Nephron (organoid): ENCODE data around the gene TBCD.

Experiments used
- H3K27ac Mint-ChIP-seq, 3 experiments: 2 replicates each; pipeline ENCODE4 v1.8.0; 2020; ENCODE audit warnings: mixed read lengths in 3 of 3, mild to moderate bottlenecking in 2 of 3, moderate library complexity in 1 of 3
- H3K27me3 Mint-ChIP-seq: 2 replicates; pipeline ENCODE4 v1.8.0; 2021; ENCODE audit warnings: low read depth, mild to moderate bottlenecking, moderate library complexity, mixed read lengths
- H3K36me3 Mint-ChIP-seq: 2 replicates; pipeline ENCODE4 v1.8.0; 2020; ENCODE audit warnings: low read depth, mixed read lengths
- H3K4me1 Mint-ChIP-seq: 2 replicates; pipeline ENCODE4 v1.8.0; 2020; ENCODE audit warnings: mixed read lengths
- H3K4me3 Mint-ChIP-seq, 3 experiments: 2 replicates each; pipeline ENCODE4 v1.8.0; 2020; ENCODE audit warnings: mild to moderate bottlenecking in 3 of 3, mixed read lengths in 3 of 3, moderate library complexity in 2 of 3
- H3K9me3 Mint-ChIP-seq: 2 replicates; pipeline ENCODE4 v1.8.0; 2020; ENCODE audit warnings: mixed read lengths
- TF ChIP-seq, protein P1 (sequence below), 3 experiments: fragments of 200-600 bp; sonication (generic); IDR thresholded peaks; one replicate each; pipeline ENCODE4 v1.5.0; 2021; ENCODE audit warnings: antibody characterized with exemption in 3 of 3; ENCODE audit not compliant: unreplicated experiment in 3 of 3

The TBCD gene

DNA sequence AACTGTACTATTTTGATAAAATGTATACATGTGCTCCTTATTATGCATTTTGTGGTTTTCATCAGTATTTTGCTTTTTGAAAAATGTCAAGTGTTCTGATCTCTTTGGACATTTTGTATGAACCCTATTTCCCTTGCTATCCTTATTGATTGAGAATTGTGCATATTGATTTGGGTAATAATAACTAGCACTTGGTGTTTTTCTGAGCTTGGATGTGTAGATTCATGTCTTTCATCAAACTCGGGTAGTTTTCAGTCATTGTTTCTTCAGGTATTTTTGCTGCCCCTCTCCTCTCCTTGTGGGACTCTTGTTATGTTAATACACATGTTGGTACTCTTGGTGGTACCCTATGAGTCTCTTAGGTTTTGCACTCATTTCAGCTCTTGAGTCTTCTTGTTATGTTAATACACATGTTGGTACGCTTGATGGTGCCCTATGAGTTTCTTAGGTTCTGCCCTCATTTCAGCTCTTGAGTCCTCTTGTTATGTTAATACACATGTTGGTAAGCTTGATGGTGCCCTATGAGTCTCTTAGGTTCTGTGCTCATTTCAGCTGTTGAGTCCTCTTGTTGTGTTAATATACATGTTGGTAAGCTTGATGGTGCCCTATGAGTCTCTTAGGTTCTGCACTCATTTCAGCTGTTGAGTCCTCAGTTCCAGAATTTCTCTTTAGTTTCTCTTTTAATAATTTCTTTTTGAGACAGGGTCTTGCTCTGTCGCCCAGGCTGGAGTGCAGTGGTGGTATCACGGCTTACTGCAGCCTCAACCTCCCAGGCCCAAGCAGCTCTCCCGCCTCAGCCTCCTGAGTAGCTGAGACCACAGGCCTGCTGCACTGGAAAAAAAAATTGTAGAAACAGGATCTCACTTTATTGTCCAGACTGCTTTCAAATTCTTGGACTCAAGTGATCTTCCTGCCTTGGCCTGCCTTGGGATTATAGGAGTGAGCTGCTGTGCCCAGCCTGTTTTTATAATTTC is 68.7 kb downstream of the TBCD start:
- H3K4me3 Mint-ChIP-seq, result no peak overlapping the region
- TF ChIP-seq, protein P1, sequence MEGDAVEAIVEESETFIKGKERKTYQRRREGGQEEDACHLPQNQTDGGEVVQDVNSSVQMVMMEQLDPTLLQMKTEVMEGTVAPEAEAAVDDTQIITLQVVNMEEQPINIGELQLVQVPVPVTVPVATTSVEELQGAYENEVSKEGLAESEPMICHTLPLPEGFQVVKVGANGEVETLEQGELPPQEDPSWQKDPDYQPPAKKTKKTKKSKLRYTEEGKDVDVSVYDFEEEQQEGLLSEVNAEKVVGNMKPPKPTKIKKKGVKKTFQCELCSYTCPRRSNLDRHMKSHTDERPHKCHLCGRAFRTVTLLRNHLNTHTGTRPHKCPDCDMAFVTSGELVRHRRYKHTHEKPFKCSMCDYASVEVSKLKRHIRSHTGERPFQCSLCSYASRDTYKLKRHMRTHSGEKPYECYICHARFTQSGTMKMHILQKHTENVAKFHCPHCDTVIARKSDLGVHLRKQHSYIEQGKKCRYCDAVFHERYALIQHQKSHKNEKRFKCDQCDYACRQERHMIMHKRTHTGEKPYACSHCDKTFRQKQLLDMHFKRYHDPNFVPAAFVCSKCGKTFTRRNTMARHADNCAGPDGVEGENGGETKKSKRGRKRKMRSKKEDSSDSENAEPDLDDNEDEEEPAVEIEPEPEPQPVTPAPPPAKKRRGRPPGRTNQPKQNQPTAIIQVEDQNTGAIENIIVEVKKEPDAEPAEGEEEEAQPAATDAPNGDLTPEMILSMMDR (IDR thresholded peaks at IDR 0.05; ENCODE audit: unreplicated experiment in 3 of 3), result no peak
- peaks cover 86% of the 10 kb centered on the region for H3K36me3 Mint-ChIP-seq
- peaks cover 6% of the 10 kb centered on the region for H3K27me3 Mint-ChIP-seq
- no peaks in the 10 kb centered on the region for H3K4me1 Mint-ChIP-seq
- peaks cover 37% of the 10 kb centered on the region for H3K9me3 Mint-ChIP-seq
- H3K27ac Mint-ChIP-seq, result no peak overlapping the region

DNA sequence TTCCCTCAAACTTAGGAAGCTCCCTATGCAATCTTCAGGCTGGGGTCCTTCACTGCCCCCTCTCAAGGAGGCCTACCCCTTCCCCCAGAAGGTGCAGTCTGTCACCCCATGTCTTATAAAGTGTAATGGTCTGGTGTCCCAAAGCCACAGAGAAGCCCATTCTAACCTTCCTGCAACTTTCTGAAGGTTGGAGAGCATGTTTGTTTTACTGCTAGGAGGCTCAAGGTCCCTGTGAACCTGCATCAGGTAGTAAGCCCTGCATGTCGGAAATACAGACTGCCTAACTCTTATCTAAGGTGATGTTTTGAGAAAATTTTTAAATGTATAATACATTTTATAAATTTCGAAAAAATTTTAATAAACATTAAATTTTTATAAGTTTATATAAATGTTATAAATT is 69.7 kb downstream of the TBCD start:
- H3K36me3 Mint-ChIP-seq, result peaks cover 76% of the 10 kb centered on the region
- peaks cover 37% of the 10 kb centered on the region for H3K9me3 Mint-ChIP-seq
- peaks cover 6% of the 10 kb centered on the region for H3K27me3 Mint-ChIP-seq
- TF ChIP-seq, protein P1 (IDR thresholded peaks at IDR 0.05; ENCODE audit: unreplicated experiment in 3 of 3), result no peak
- H3K4me1 Mint-ChIP-seq, result no peaks in the 10 kb centered on the region
- no peak overlapping the region for H3K4me3 Mint-ChIP-seq
- H3K27ac Mint-ChIP-seq, result no peak overlapping the region

DNA sequence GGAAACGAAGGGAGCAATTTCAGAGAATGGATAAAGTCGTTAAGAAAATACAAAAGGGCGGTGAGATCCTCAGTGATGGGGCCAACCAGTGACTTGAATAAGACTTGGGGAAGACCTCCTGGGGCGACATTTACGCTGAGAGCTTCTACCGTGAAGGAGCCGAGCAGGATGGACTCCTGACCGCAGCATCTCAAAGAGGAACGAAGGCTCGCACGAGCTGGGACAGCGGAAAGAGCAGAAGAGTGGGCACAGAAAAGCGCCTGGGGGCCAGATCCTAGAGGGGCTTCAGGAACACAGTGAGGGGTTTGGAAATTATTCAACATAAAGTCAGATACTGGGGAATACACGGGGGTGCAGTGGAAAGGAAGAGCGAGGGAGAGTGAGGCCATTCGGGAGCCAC is 70.4 kb downstream of the TBCD start:
- Mint-ChIP-seq H3K36me3 (peaks cover 74% of the 10 kb centered on the region), H3K4me1 (no peaks in the 10 kb centered on the region), H3K9me3 (peaks cover 37% of the 10 kb centered on the region), H3K27ac (no peak overlapping the region), H3K4me3 (no peak overlapping the region), H3K27me3 (peaks cover 6% of the 10 kb centered on the region)
- TF ChIP-seq, protein P1 (IDR thresholded peaks at IDR 0.05; ENCODE audit: unreplicated experiment in 3 of 3), result no peak

DNA sequence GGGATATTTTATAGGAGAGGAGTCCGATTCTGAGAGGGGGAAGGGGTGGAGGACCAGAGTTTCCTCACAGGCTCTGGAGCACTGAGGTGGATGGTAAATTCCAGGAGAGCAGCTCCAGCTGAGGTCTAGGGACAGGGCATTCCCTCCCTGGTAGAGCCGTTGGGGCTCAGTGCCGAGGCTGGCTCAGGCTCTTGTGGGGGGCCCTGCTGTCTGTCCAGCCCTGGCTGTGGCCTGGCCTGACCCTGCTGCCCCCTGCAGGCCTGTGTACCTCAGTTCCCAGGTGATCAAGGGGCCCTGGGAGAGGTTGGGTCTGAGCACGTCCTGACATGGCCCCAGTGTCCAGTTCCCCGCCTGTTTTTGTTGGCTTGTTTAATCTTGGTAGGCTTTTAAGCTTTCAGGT is 71.1 kb downstream of the TBCD start:
- Mint-ChIP-seq H3K36me3 (peaks cover 75% of the 10 kb centered on the region), H3K4me3 (no peak overlapping the region), H3K9me3 (peaks cover 34% of the 10 kb centered on the region), H3K4me1 (no peaks in the 10 kb centered on the region), H3K27ac (no peak overlapping the region), H3K27me3 (peaks cover 6% of the 10 kb centered on the region)
- TF ChIP-seq, protein P1 (IDR thresholded peaks at IDR 0.05; ENCODE audit: unreplicated experiment in 3 of 3), result no peak

DNA sequence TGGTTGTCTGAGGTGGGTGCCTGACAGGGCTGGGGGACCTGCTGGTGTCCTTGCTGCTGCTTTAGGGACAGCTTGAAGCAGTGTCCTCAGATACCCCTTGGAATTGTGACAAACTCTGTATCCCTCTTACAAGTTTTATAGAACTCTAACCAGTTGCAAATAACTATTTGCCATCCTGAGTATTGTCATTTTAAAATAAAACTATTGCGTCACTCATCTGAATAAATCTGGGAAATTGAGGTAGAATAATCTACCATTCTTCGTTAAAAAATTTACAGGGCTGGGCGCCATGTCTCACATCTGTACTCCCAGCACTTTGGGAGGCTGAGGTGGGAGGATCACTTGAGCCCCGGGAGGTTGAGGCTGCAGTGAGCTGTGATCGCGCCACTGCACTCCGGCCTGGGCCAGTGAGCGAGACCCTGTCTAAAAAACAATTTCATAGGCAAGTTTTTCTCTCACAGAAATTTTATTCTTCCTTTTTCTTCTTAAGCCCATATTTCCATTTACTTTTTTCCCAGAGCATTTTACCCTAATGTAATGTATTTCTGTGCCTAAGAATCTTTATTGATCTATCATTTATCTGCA is 73.8 kb downstream of the TBCD start:
- Mint-ChIP-seq H3K27me3 (peaks cover 6% of the 10 kb centered on the region), H3K9me3 (peaks cover 22% of the 10 kb centered on the region), H3K27ac (no peak overlapping the region), H3K4me1 (no peaks in the 10 kb centered on the region), H3K36me3 (peaks cover 66% of the 10 kb centered on the region), H3K4me3 (no peak overlapping the region)
- TF ChIP-seq, protein P1 (IDR thresholded peaks at IDR 0.05; ENCODE audit: unreplicated experiment in 3 of 3), result no peak
